H1 (cell line): Measurements from ENCODE around the gene TRPV6. TPM values are rescaled to one million over a fixed set of nuclear protein-coding genes. Genes with fewer than 3 reads are reported as not detected.

Source experiments
- CTCF ChIA-PET: fragments of 300-600 bp; sonication (Branson Sonifier 250); formaldehyde crosslinking; loops from one replicate; lab custom pipeline; 2021; ENCODE audit not compliant: partially characterized antibody; lab: Charles Lee
- POLR2A ChIA-PET: fragments of 300-600 bp; sonication (Branson Sonifier 250); formaldehyde crosslinking; loops from one replicate; lab custom pipeline; 2021; ENCODE audit warnings: inconsistent platforms; ENCODE audit not compliant: partially characterized antibody; lab: Charles Lee
- DNase-seq, 2 experiments: peaks; one replicate each; pipeline versions ENCODE4 v3.0.0 to v3.0.0-alpha.2; 2010 to 2022; ENCODE audit warnings: low spot score in 2 of 2, low read depth in 1 of 2, mixed read lengths in 1 of 2
- FAIRE-seq: peaks from 2 replicates; lab custom pipeline; 2011; peaks lifted over from hg19 to GRCh38; lab: Jason Lieb, UNC
- H2AFZ ChIP-seq: 2 replicates; pipeline ENCODE4 v1.8.1; 2012; ENCODE audit warnings: low read length, inconsistent platforms
- H2AK5ac ChIP-seq: 2 replicates; pipeline ENCODE4 v1.6.1; 2013; ENCODE audit warnings: low read depth, low read length
- H2BK120ac ChIP-seq: replicated peaks from 2 replicates; pipeline ENCODE3; 2013; ENCODE audit warnings: low read depth, low read length, inconsistent platforms
- H2BK12ac ChIP-seq: 2 replicates; pipeline ENCODE4 v1.6.1; 2013; ENCODE audit warnings: low read depth, low read length
- H2BK15ac ChIP-seq: 2 replicates; pipeline ENCODE4 v1.6.1; 2013; ENCODE audit warnings: low read length
- H2BK20ac ChIP-seq: 2 replicates; pipeline ENCODE4 v1.6.1; 2013; ENCODE audit warnings: low read length
- H2BK5ac ChIP-seq: 2 replicates; pipeline ENCODE4 v1.6.1; 2013; ENCODE audit warnings: low read depth, low read length
- H3K14ac ChIP-seq: 2 replicates; pipeline ENCODE4 v1.6.1; 2013; ENCODE audit warnings: inconsistent platforms; ENCODE audit not compliant: insufficient read length
- H3K18ac ChIP-seq: 2 replicates; pipeline ENCODE4 v1.6.1; 2013; ENCODE audit warnings: low read length; ENCODE audit errors: extremely low read depth
- H3K23ac ChIP-seq: 2 replicates; pipeline ENCODE4 v1.6.1; 2013; ENCODE audit warnings: inconsistent platforms; ENCODE audit not compliant: insufficient read length
- H3K23me2 ChIP-seq: 2 replicates; pipeline ENCODE4 v1.6.1; 2013; ENCODE audit warnings: low read depth, low read length
- H3K27ac ChIP-seq: 2 replicates; pipeline ENCODE4 v1.6.1; 2011; ENCODE audit warnings: low read depth, low read length, inconsistent platforms
- H3K27me3 ChIP-seq, 4 experiments: replicated peaks in 1 of 4; 1 replicate in 1 of 4; 2 replicates in 3 of 4; pipeline versions ENCODE4 v1.6.1 to v1.8.1; 2011 to 2013; ENCODE audit warnings: low read length in 3 of 4, mild to moderate bottlenecking in 3 of 4, inconsistent platforms in 2 of 4, mixed read lengths in 2 of 4, moderate library complexity in 1 of 4; ENCODE audit not compliant: control insufficient read depth in 3 of 4, insufficient read depth in 3 of 4; ENCODE audit errors: extremely low read depth in 1 of 4
- H3K36me3 ChIP-seq, 4 experiments: 2 replicates each; pipeline versions ENCODE4 v1.6.1 to v1.8.1; 2011 to 2013; ENCODE audit warnings: mild to moderate bottlenecking in 4 of 4, low read length in 3 of 4, moderate library complexity in 2 of 4, control low read depth in 1 of 4, inconsistent platforms in 1 of 4; ENCODE audit not compliant: insufficient read depth in 4 of 4, control insufficient read depth in 2 of 4
- H3K4ac ChIP-seq: replicated peaks from 2 replicates; pipeline ENCODE3; 2013; ENCODE audit warnings: low read length, low read depth, mixed read lengths, inconsistent platforms; ENCODE audit not compliant: insufficient read length
- H3K4me1 ChIP-seq, 4 experiments: replicated peaks in 1 of 4; 1 replicate in 1 of 4; 2 replicates in 3 of 4; pipeline versions ENCODE4 v1.6.1 to v1.8.1; 2011 to 2013; ENCODE audit warnings: low read length in 3 of 4, inconsistent platforms in 2 of 4, mixed read lengths in 1 of 4; ENCODE audit not compliant: insufficient read depth in 4 of 4, control insufficient read depth in 3 of 4
- H3K4me2 ChIP-seq, 2 experiments: 2 replicates each; pipeline versions ENCODE4 v1.6.1 to v1.8.1; 2011 to 2013; ENCODE audit warnings: low read depth in 2 of 2, low read length in 2 of 2, control low read depth in 1 of 2, inconsistent platforms in 1 of 2, mild to moderate bottlenecking in 1 of 2; ENCODE audit not compliant: insufficient read depth in 1 of 2
- H3K4me3 ChIP-seq, 4 experiments: fragments of 200-600, 300-600 bp in 1 of 4; sonication (generic), shearing (Covaris generic), sonication (Bioruptor Twin) in 1 of 4; 2 replicates each; pipeline versions ENCODE4 v1.5.1 to v1.8.1; 2011 to 2016; ENCODE audit warnings: low read length in 4 of 4, low read depth in 3 of 4, control low read depth in 2 of 4, inconsistent platforms in 2 of 4, mild to moderate bottlenecking in 2 of 4, mixed read lengths in 1 of 4, moderate library complexity in 1 of 4; ENCODE audit not compliant: insufficient read depth in 2 of 4; ENCODE audit errors: extremely low read depth in 1 of 4
- H3K56ac ChIP-seq: replicated peaks from 2 replicates; pipeline ENCODE3; 2013; ENCODE audit warnings: low read depth, mild to moderate bottlenecking, mixed read lengths, low read length, inconsistent platforms; ENCODE audit not compliant: insufficient read length
- H3K79me1 ChIP-seq: 2 replicates; pipeline ENCODE4 v1.6.1; 2013; ENCODE audit warnings: low read depth, low read length, control low read depth
- H3K79me2 ChIP-seq, 2 experiments: 2 replicates each; pipeline versions ENCODE4 v1.6.1 to v1.8.1; 2012 to 2013; ENCODE audit warnings: low read length in 2 of 2, mild to moderate bottlenecking in 2 of 2, inconsistent platforms in 1 of 2; ENCODE audit not compliant: insufficient read depth in 2 of 2, control insufficient read depth in 1 of 2
- H3K9ac ChIP-seq, 4 experiments: replicated peaks in 1 of 4; 1 replicate in 1 of 4; 2 replicates in 3 of 4; pipeline versions ENCODE4 v1.6.1 to v1.8.1; 2011 to 2013; ENCODE audit warnings: low read depth in 3 of 4, low read length in 3 of 4, control low read depth in 2 of 4, mild to moderate bottlenecking in 2 of 4, moderate library complexity in 2 of 4, inconsistent platforms in 1 of 4; ENCODE audit errors: extremely low read depth in 1 of 4
- H3K9me3 ChIP-seq, 2 experiments: 2 replicates each; pipeline versions ENCODE4 v1.6.1 to v1.8.1; 2012 to 2013; ENCODE audit warnings: mild to moderate bottlenecking in 2 of 2, moderate library complexity in 2 of 2, control low read depth in 1 of 2, inconsistent platforms in 1 of 2, low read depth in 1 of 2, low read length in 1 of 2, mixed read lengths in 1 of 2; ENCODE audit not compliant: insufficient read depth in 2 of 2
- H4K20me1 ChIP-seq, 2 experiments: replicated peaks in 1 of 2; 2 replicates each; pipeline versions ENCODE3 to v1.8.1; 2011 to 2013; ENCODE audit warnings: inconsistent platforms in 2 of 2, low read length in 2 of 2, mild to moderate bottlenecking in 1 of 2; ENCODE audit not compliant: insufficient read depth in 2 of 2, control insufficient read depth in 1 of 2
- H4K5ac ChIP-seq: 2 replicates; pipeline ENCODE4 v1.6.1; 2013; ENCODE audit warnings: low read length, low read depth, mixed read lengths, inconsistent platforms; ENCODE audit not compliant: insufficient read length
- H4K8ac ChIP-seq: 2 replicates; pipeline ENCODE4 v1.8.0; 2013; ENCODE audit warnings: mild to moderate bottlenecking, moderate library complexity, low read length, inconsistent platforms; ENCODE audit not compliant: insufficient read depth; ENCODE audit errors: extremely low read depth
- H4K91ac ChIP-seq: replicated peaks from 2 replicates; pipeline ENCODE3; 2013; ENCODE audit warnings: low read length, mixed read lengths, inconsistent platforms; ENCODE audit not compliant: insufficient read length
- CEBPB ChIP-seq: IDR thresholded peaks from 2 replicates; pipeline ENCODE4 v1.6.1; 2012; ENCODE audit warnings: low read depth, low read length
- CHD1 ChIP-seq: IDR thresholded peaks from 2 replicates; pipeline ENCODE4 v1.6.1; 2012; ENCODE audit warnings: low read depth, low read length, improper control_type of control experiment
- CHD2 ChIP-seq: IDR thresholded peaks from 2 replicates; pipeline ENCODE4 v1.6.1; 2012; ENCODE audit warnings: low read length, improper control_type of control experiment
- CREB1 ChIP-seq: IDR thresholded peaks from 2 replicates; pipeline ENCODE4 v1.6.1; 2012; ENCODE audit warnings: inconsistent platforms
- CTBP2 ChIP-seq: IDR thresholded peaks from 2 replicates; pipeline ENCODE4 v1.7.0; 2011; ENCODE audit warnings: borderline replicate concordance, mild to moderate bottlenecking, moderate library complexity, mixed read lengths, low read length; ENCODE audit not compliant: insufficient read depth, insufficient read length
- GABPA ChIP-seq: IDR thresholded peaks from 2 replicates; pipeline ENCODE4 v1.6.1; 2011; ENCODE audit warnings: mild to moderate bottlenecking, low read length, moderate library complexity, borderline replicate concordance; ENCODE audit not compliant: insufficient read depth
- HDAC6 ChIP-seq: IDR thresholded peaks from one replicate; pipeline ENCODE4 v1.7.1; 2012; ENCODE audit warnings: low read depth, mild to moderate bottlenecking, inconsistent platforms, low read length, moderate library complexity
- PHF8 ChIP-seq: fragments of 200-600 bp; sonication (generic); conservative IDR thresholded peaks from 2 replicates; pipeline ENCODE4 v1.7.1; 2012; ENCODE audit warnings: low read depth, mild to moderate bottlenecking, inconsistent platforms, low read length, moderate library complexity
- RAD21 ChIP-seq, 2 experiments: IDR thresholded peaks in 1 of 2; conservative IDR thresholded peaks in 1 of 2; 2 replicates each; pipeline ENCODE4 v1.6.1; 2011; ENCODE audit warnings: low read depth in 2 of 2, low read length in 2 of 2, improper control_type of control experiment in 1 of 2, inconsistent platforms in 1 of 2, mild to moderate bottlenecking in 1 of 2, moderate library complexity in 1 of 2
- SIRT6 ChIP-seq: IDR thresholded peaks from one replicate; pipeline ENCODE4 v1.7.1; 2012; ENCODE audit warnings: low read length, inconsistent platforms
- TAF1 ChIP-seq: IDR thresholded peaks from 2 replicates; pipeline ENCODE4 v1.6.1; 2011; ENCODE audit warnings: mild to moderate bottlenecking, low read depth, low read length
- WGBS, 2 experiments: shearing (Covaris generic) in 1 of 2; methylation state at CpG; one replicate each; pipeline versions ENCODE4 v1.1.6 to v1.1.7; 2013 to 2015; ENCODE audit warnings: low lambda C conversion rate in 2 of 2, mixed read lengths in 2 of 2, inconsistent platforms in 1 of 2, low coverage in 1 of 2, missing lambda C conversion rate in 1 of 2; ENCODE audit not compliant: insufficient replicate concordance in 2 of 2, insufficient coverage in 1 of 2, insufficient read length in 1 of 2; ENCODE audit errors: extremely low coverage in 1 of 2, missing lambda C conversion rate in 1 of 2; 5-methylcytosine and 5-hydroxymethylcytosine counted together
- polyA plus RNA-seq, 7 experiments: library from polyadenylated mRNA; depleted of rRNA in 3 of 7; stranded (reverse) in 5 of 7; unstranded in 2 of 7; fragments of >200 nt in 5 of 7; fragments of 200-250 nt in 2 of 7; gene quantifications; 1 replicate in 5 of 7; 2 replicates in 1 of 7; 4 replicates in 1 of 7; pipeline versions ENCODE4 v1.2.1 to v1.2.3, GENCODE V29; 2011 to 2013; ENCODE audit warnings: missing spikeins in 2 of 7, mixed read lengths in 2 of 7
- total RNA-seq: library from RNA; stranded (reverse); fragmentation: NEBNext Ultra II Directional; extraction: Animal tissue kit (Norgen Biotek cat#: 25700); gene quantifications from 2 replicates; pipeline ENCODE4 v1.2.1, GENCODE V29; 2021

Gene TRPV6
- total and polyA plus RNA-seq, 2 of the 8 experiments (the other 6 are each of a cell fraction or from before 2014, with no cell fraction given): 0.52 to 1.1 TPM

DNA sequence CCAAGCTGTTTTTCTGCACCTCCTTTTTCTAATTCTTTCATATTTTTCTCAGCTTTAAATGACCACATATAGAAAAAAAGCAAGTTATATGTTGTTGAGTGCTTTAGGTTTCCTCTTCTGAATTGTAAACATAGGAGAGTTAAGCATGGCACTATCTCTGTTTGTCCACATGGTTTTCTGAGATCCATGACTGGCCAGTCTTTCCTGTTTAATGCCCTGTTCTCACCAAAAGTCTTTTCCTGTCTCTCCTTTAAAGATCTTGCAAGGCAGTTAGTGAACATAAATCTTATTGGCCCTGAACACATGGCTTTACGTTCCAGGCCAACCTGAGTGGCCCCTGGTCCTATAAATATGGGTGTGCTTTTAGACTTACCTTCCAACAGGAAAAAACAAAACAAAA, 28.6 kb upstream of the TRPV6 start:
- H3K4ac ChIP-seq: no peak overlapping the region
- no peak for FAIRE-seq
- H4K91ac ChIP-seq: no peak overlapping the region
- no peak overlapping the region for H2BK5ac ChIP-seq
- H4K5ac ChIP-seq: no peak overlapping the region
- H3K27me3 ChIP-seq: no peaks in the 10 kb centered on the region
- no peak overlapping the region for H2BK12ac ChIP-seq
- H3K4me2 ChIP-seq: no peak overlapping the region
- H3K23ac ChIP-seq: no peak overlapping the region
- no peak overlapping the region for H3K14ac ChIP-seq
- H3K79me2 ChIP-seq: no peaks in the 10 kb centered on the region
- no peaks in the 10 kb centered on the region for H3K36me3 ChIP-seq
- ChIA-PET POLR2A (no interaction called here), CTCF (interaction anchor here (2.4 to 4.3 kb wide), 3 partner anchors 12 to 34 kb away, joined by 13 to 31 read pairs (median 16); partner anchors contain the start of gene TRPV5)
- no peak overlapping the region for H3K9ac ChIP-seq
- H3K79me1 ChIP-seq: no peaks in the 10 kb centered on the region
- no peak overlapping the region for H2BK20ac ChIP-seq
- H4K20me1 ChIP-seq: no peaks in the 10 kb centered on the region
- no peak overlapping the region for H3K56ac ChIP-seq
- H3K23me2 ChIP-seq: no peaks in the 10 kb centered on the region
- no peak overlapping the region for H2AK5ac ChIP-seq
- no peak overlapping the region for H3K4me3 ChIP-seq
- H2AFZ ChIP-seq: no peak overlapping the region
- H3K4me1 ChIP-seq: no peaks in the 10 kb centered on the region
- 100% methylated on average over 1 of the region's 1 CpG; no CpG with 5 or more reads in 1 of the 2 experiments for WGBS, 2 experiments
- H3K18ac ChIP-seq: no peak overlapping the region
- H3K27ac ChIP-seq: no peak overlapping the region
- H4K8ac ChIP-seq: no peak overlapping the region
- no peak overlapping the region for H2BK15ac ChIP-seq
- H2BK120ac ChIP-seq: no peak overlapping the region
- TF ChIP-seq TAF1 (no peak), CTBP2 (no peak), RAD21 (IDR thresholded peaks at IDR 0.05 in 1 of 2, conservative IDR thresholded peaks at IDR 0.05 in 1 of 2; ENCODE audit: low read depth in 2 of 2, low read length in 2 of 2) (no peak), HDAC6 (no peak), CHD1 (no peak), CREB1 (no peak), CHD2 (no peak), PHF8 (no peak), CEBPB (no peak), SIRT6 (no peak), GABPA (no peak)
- H3K9me3 ChIP-seq: no peaks in the 10 kb centered on the region
- DNase-seq: no peak
